Mesenchymal stem cell (in vitro differentiated cells and primary cell): Measurements from ENCODE around the gene LMNA.

Source experiments
- DNase-seq: peaks from one replicate; pipeline ENCODE4 v3.0.0-alpha.2; 2013
- H2AFZ ChIP-seq: one replicate; pipeline ENCODE4 v1.6.1; 2013; ENCODE audit warnings: low read depth, mild to moderate bottlenecking, control low read depth, inconsistent platforms, low read length, moderate library complexity
- H2AK5ac ChIP-seq: 2 replicates; pipeline ENCODE4 v1.6.1; 2013; ENCODE audit warnings: low read length, moderate library complexity, mild to moderate bottlenecking, inconsistent platforms; ENCODE audit not compliant: severe bottlenecking
- H2BK120ac ChIP-seq: one replicate; pipeline ENCODE4 v1.6.1; 2013; ENCODE audit warnings: low read depth, mild to moderate bottlenecking, inconsistent platforms, low read length, moderate library complexity
- H2BK12ac ChIP-seq, 2 experiments: one replicate each; pipeline ENCODE4 v1.6.1; 2013; ENCODE audit warnings: inconsistent platforms in 2 of 2, low read length in 2 of 2, mild to moderate bottlenecking in 2 of 2, moderate library complexity in 2 of 2, control low read depth in 1 of 2
- H2BK15ac ChIP-seq: one replicate; pipeline ENCODE4 v1.6.1; 2013; ENCODE audit warnings: mild to moderate bottlenecking, low read depth, inconsistent platforms; ENCODE audit not compliant: poor library complexity, severe bottlenecking
- H2BK5ac ChIP-seq: 2 replicates; pipeline ENCODE4 v1.6.1; 2013; ENCODE audit warnings: low read depth, mild to moderate bottlenecking, low read length, control low read depth, inconsistent platforms; ENCODE audit not compliant: poor library complexity, severe bottlenecking
- H3K14ac ChIP-seq, 2 experiments: one replicate each; pipeline ENCODE4 v1.6.1; 2013; ENCODE audit warnings: inconsistent platforms in 2 of 2, low read length in 2 of 2, control low read depth in 1 of 2, mild to moderate bottlenecking in 1 of 2, moderate library complexity in 1 of 2
- H3K18ac ChIP-seq, 2 experiments: one replicate each; pipeline ENCODE4 v1.6.1; 2013; ENCODE audit warnings: inconsistent platforms in 2 of 2, low read length in 2 of 2, control low read depth in 1 of 2, low read depth in 1 of 2, mild to moderate bottlenecking in 1 of 2
- H3K23ac ChIP-seq, 2 experiments: one replicate each; pipeline ENCODE4 v1.6.1; 2013; ENCODE audit warnings: inconsistent platforms in 2 of 2, low read length in 2 of 2, mild to moderate bottlenecking in 2 of 2, moderate library complexity in 2 of 2, control low read depth in 1 of 2
- H3K27ac ChIP-seq: 2 replicates; pipeline ENCODE4 v1.5.1; 2013; ENCODE audit warnings: mild to moderate bottlenecking, moderate library complexity, low read length, control low read depth, inconsistent platforms; ENCODE audit not compliant: poor library complexity, severe bottlenecking
- H3K27me3 ChIP-seq, 2 experiments: 2 replicates each; pipeline versions ENCODE4 v1.6.1 to v1.7.0; 2013; ENCODE audit warnings: low read length in 2 of 2, mild to moderate bottlenecking in 2 of 2, moderate library complexity in 2 of 2, control low read depth in 1 of 2, inconsistent platforms in 1 of 2; ENCODE audit not compliant: control insufficient read depth in 1 of 2, insufficient read depth in 1 of 2
- H3K36me3 ChIP-seq, 2 experiments: 2 replicates each; pipeline versions ENCODE4 v1.6.1 to v1.7.0; 2013; ENCODE audit warnings: low read length in 2 of 2, control low read depth in 1 of 2, inconsistent platforms in 1 of 2, low read depth in 1 of 2, mild to moderate bottlenecking in 1 of 2; ENCODE audit not compliant: insufficient read depth in 2 of 2, control insufficient read depth in 1 of 2
- H3K4ac ChIP-seq, 2 experiments: one replicate each; pipeline ENCODE4 v1.6.1; 2013; ENCODE audit warnings: inconsistent platforms in 2 of 2, low read length in 2 of 2, mild to moderate bottlenecking in 2 of 2, moderate library complexity in 2 of 2, control low read depth in 1 of 2, low read depth in 1 of 2
- H3K4me1 ChIP-seq: 2 replicates; pipeline ENCODE4 v1.6.1; 2013; ENCODE audit warnings: low read depth, low read length, control low read depth; ENCODE audit not compliant: control insufficient read depth, insufficient read depth
- H3K4me2 ChIP-seq: 2 replicates; pipeline ENCODE4 v1.6.1; 2013; ENCODE audit warnings: low read length, mild to moderate bottlenecking, inconsistent platforms; ENCODE audit not compliant: poor library complexity, severe bottlenecking
- H3K4me3 ChIP-seq, 2 experiments: 2 replicates each; pipeline versions ENCODE4 v1.5.1 to v1.7.0; 2013; ENCODE audit warnings: low read length in 2 of 2, mild to moderate bottlenecking in 2 of 2, control low read depth in 1 of 2, low read depth in 1 of 2; ENCODE audit not compliant: insufficient read depth in 1 of 2
- H3K79me1 ChIP-seq: replicated peaks from 2 replicates; pipeline ENCODE4 v1.6.1; 2013; ENCODE audit warnings: mild to moderate bottlenecking, control low read depth, low read length, inconsistent platforms; ENCODE audit not compliant: poor library complexity, severe bottlenecking
- H3K9ac ChIP-seq: 2 replicates; pipeline ENCODE4 v1.7.0; 2013; ENCODE audit warnings: mild to moderate bottlenecking, low read length, moderate library complexity
- H3K9me3 ChIP-seq: 2 replicates; pipeline ENCODE4 v1.7.0; 2013; ENCODE audit warnings: mild to moderate bottlenecking, low read length; ENCODE audit not compliant: control insufficient read depth
- H4K8ac ChIP-seq: one replicate; pipeline ENCODE4 v1.6.1; 2013; ENCODE audit warnings: inconsistent platforms, mild to moderate bottlenecking, low read length, moderate library complexity
- H4K91ac ChIP-seq: one replicate; pipeline ENCODE4 v1.6.1; 2013; ENCODE audit warnings: mild to moderate bottlenecking, low read length, inconsistent platforms
- WGBS: methylation state at CpG from one replicate; pipeline ENCODE4 v1.1.7; 2013; ENCODE audit warnings: mixed read lengths; 5-methylcytosine and 5-hydroxymethylcytosine counted together

LMNA gene

GRCh38 chr1:156075775-156076204 is 38.7 kb upstream of the LMNA start:
- Histone ChIP-seq H2AK5ac (no peak overlapping the region), H3K9me3 (no peaks in the 10 kb centered on the region), H3K4me1 (peaks cover 27% of the 10 kb centered on the region), H2AFZ (no peak overlapping the region), H2BK120ac (no peak overlapping the region), H3K4ac (no peak overlapping the region), H3K4me3 (no peak overlapping the region), H3K23ac (no peak overlapping the region), H3K79me1 (peaks cover 36% of the 10 kb centered on the region), H3K14ac (no peak overlapping the region), H4K8ac (no peak overlapping the region), H3K27me3 (peaks cover 0 to 8% of the 10 kb centered on the region in 2 experiments), H3K9ac (no peak overlapping the region), H3K27ac (no peak overlapping the region), H3K18ac (no peak overlapping the region), H3K36me3 (peaks cover 0 to 50% of the 10 kb centered on the region in 2 experiments), H4K91ac (no peak overlapping the region), H2BK12ac (no peak overlapping the region), H2BK5ac (no peak overlapping the region), H3K4me2 (no peak overlapping the region), H2BK15ac (no peak overlapping the region)
- 50% methylated on average over 2 of the region's 4 CpGs for WGBS
- DNase-seq, result no peak

- no peak for DNase-seq
- Histone ChIP-seq H2BK120ac (no peak overlapping the region), H2BK15ac (no peak overlapping the region), H3K79me1 (peaks cover 36% of the 10 kb centered on the region), H4K91ac (no peak overlapping the region), H2BK5ac (no peak overlapping the region), H3K14ac (peak overlapping the region in 1 of 2 experiments; percentile 18), H3K18ac (peak overlapping the region; percentile 77 to 81), H4K8ac (peak overlapping the region; percentile 89), H3K4me2 (peak overlapping the region; percentile 18), H3K27ac (no peak overlapping the region), H3K4ac (peak overlapping the region; percentile 32 to 57), H2AK5ac (peak overlapping the region; percentile 19), H3K9ac (peak overlapping the region; percentile 54), H3K4me1 (peaks cover 27% of the 10 kb centered on the region), H2AFZ (no peak overlapping the region), H3K4me3 (peak overlapping the region in 1 of 2 experiments; percentile 62), H3K23ac (peak overlapping the region in 1 of 2 experiments; percentile 50), H3K9me3 (no peaks in the 10 kb centered on the region), H2BK12ac (no peak overlapping the region), H3K27me3 (peaks cover 0 to 6% of the 10 kb centered on the region in 2 experiments), H3K36me3 (peaks cover 0 to 46% of the 10 kb centered on the region in 2 experiments)
- 54% methylated on average over 72 of the region's 73 CpGs for WGBS
Measured at GRCh38 chr1:156076609-156077429, 37.7 kb upstream of the LMNA start.

GRCh38 chr1:156077430-156077760 is 37.1 kb upstream of the LMNA start:
- Histone ChIP-seq H3K36me3 (peaks cover 0 to 42% of the 10 kb centered on the region in 2 experiments), H2BK5ac (no peak overlapping the region), H3K9ac (no peak overlapping the region), H3K23ac (no peak overlapping the region), H3K14ac (no peak overlapping the region), H3K27me3 (peaks cover 0 to 4% of the 10 kb centered on the region in 2 experiments), H4K8ac (peak overlapping the region; percentile 45), H2AK5ac (no peak overlapping the region), H2BK120ac (no peak overlapping the region), H3K27ac (no peak overlapping the region), H3K4me3 (no peak overlapping the region), H3K4me2 (no peak overlapping the region), H3K4ac (peak overlapping the region in 1 of 2 experiments; percentile 20), H2AFZ (no peak overlapping the region), H3K18ac (no peak overlapping the region), H3K9me3 (no peaks in the 10 kb centered on the region), H4K91ac (no peak overlapping the region), H3K79me1 (peaks cover 36% of the 10 kb centered on the region), H3K4me1 (peaks cover 27% of the 10 kb centered on the region), H2BK12ac (peak overlapping the region in 1 of 2 experiments; percentile 23), H2BK15ac (peak overlapping the region; percentile 57)
- WGBS, result 80% methylated on average over 19 of the region's 19 CpGs
- DNase-seq, result no peak

- peaks cover 0 to 33% of the 10 kb centered on the region in 2 experiments for H3K36me3 ChIP-seq
- no peak overlapping the region for H4K91ac ChIP-seq
- WGBS, result 87% methylated on average over 5 of the region's 5 CpGs
Measured at GRCh38 chr1:156078728-156079127, 35.8 kb upstream of the LMNA start.

More at GRCh38 chr1:156078728-156079127, 35.8 kb upstream of the LMNA start:
- Histone ChIP-seq H4K8ac (no peak overlapping the region), H3K9me3 (no peaks in the 10 kb centered on the region), H3K79me1 (peaks cover 30% of the 10 kb centered on the region), H3K4ac (no peak overlapping the region), H3K4me1 (peaks cover 26% of the 10 kb centered on the region), H2BK15ac (no peak overlapping the region), H2BK120ac (no peak overlapping the region), H2BK5ac (no peak overlapping the region), H3K27ac (no peak overlapping the region), H3K4me2 (peak overlapping the region; percentile 18), H3K4me3 (no peak overlapping the region), H2AFZ (no peak overlapping the region), H3K27me3 (peaks cover 0 to 4% of the 10 kb centered on the region in 2 experiments), H3K9ac (no peak overlapping the region), H3K18ac (no peak overlapping the region), H2BK12ac (no peak overlapping the region), H3K23ac (no peak overlapping the region), H3K14ac (no peak overlapping the region), H2AK5ac (peak overlapping the region; percentile 53)
- no peak for DNase-seq
